HTERT RPE-1 (cell line): ENCODE data around the gene OMA1.

ENCODE experiments used
- in situ Hi-C: fragments of 300-500 bp; cut with MboI; formaldehyde crosslinking; loops from 4 replicates; pipeline ENCODE4 v1.14.3; 2020; ENCODE audit warnings: low sequenced_read_pairs

OMA1 gene

DNA sequence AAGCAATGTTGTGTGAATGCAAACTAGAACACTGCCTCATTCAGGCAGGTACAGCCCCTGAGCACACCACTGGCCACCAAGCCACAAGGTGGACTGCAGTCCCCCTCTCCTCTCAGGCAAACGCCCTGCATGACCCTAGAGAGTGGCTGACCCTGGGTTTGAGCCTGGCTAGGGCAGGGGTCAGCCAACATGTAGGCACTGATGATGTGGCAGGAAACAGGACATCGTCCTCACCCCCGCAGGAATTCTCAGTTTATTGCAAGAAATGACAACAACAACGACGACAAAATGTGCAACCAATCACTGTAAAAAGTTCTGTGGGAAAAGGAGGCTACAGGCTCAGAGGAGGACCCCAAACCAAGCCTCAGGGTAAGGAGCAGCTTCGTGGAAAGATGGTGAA, 81.3 kb downstream of the OMA1 start:
- in situ Hi-C loops, result no loop called here

DNA sequence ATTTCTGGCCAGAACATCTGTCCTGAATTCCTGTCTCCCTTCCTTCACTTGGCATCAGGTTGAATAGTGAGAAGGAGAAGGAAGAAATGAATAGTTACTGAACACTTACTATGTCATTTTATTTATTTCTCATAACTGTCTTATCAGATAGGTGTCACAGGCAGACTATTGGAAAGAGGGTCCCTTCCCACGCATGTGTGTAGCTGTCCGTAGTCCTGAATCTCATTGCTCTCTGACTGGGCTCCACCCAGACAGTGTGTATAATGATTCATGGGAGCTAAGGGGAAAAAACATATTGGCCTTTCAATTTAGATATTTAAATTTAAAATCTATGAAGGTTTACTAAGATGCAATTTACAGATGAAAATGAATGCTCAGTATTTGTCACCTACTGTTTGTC, 86.1 kb downstream of the OMA1 start:
- in situ Hi-C loops, result no loop called here

DNA sequence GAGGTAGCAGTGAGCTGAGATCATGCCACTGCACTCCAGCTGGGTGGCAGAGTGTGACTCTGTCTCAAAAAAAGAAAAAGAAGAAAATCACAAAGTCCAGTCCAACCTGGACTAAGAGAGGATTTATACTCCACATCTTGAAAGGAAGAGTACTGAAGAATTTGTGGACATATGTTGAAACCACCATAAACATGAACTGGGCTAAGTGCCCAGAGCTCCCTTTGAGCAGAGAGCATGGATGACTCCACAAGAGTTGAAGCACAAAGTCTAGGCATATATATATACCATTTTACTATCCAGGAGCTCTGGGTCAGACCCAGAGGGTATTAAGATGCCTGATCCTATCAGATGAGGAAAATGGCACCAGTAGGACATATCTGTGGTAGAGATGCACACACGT, 86.6 kb downstream of the OMA1 start:
- in situ Hi-C loops, result no loop called here

DNA sequence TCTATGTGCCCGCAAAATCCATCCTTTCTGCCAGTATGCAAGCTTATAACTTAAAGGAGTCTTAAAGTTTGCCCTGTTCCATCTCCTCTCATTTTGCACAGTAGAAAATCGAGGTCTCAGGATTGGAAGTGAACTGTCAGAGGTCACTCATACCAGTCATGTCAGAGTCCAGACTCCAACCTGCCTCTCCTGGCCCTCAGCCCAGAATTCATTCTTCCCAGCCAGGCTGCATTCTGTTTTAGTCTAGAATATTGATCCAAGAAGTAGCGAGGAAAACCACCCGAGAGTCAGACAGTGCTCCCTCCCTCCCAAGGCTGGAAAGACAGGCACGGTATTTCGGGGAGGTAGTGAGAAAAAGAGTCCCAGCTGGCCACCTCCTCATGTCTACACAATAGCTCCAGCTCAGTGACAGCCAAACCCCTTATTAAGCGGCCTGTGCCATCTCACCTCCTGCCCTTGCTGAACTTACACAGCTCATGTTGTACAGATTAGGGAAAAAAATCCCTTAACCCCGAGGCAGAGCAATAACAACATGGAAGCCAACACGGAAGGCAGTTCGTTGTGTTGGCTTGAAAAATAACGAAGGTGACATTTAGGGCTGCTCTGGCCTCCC, 89.4 kb downstream of the OMA1 start:
- in situ Hi-C loops, result no loop called here

DNA sequence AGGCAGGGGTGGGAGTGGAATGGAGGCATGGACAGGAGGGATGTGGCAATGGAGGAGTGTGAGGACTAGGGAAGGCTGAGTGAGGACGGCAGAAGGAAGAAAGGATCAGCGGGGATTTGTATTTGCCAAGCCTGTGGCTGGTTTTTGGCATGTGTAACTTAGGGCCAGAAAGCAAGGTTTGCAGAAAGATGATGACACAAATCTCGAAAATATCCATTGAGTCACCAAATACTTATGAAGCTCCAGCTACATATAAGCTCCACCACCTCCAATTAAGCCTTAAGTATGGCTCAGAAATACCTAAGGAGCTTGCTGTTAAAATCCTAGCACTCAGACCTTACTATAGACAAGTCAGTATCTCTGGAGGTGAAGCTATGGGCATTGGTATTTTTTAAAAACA, 90.1 kb downstream of the OMA1 start:
- in situ Hi-C loops, result no loop called here

DNA sequence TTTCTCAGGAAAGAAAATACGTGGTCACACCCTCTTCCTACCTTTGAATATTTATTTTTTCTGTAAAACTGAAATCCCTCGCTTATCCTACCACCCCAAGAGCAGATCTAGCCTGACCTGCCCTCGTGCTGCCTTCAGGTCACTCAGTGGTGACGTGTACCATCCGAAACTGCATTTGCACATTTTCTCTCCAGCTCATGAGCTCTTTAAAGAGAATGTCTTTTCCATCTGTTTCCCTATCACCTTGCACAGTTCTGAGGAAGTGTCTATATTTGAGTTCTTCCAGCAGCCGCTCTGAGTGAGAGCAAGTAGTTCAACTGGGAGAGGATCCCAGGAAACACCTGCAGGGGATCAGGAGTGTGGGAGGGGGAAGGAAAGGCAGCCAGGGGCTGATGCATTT, 91.7 kb downstream of the OMA1 start:
- in situ Hi-C loops, result no loop called here

DNA sequence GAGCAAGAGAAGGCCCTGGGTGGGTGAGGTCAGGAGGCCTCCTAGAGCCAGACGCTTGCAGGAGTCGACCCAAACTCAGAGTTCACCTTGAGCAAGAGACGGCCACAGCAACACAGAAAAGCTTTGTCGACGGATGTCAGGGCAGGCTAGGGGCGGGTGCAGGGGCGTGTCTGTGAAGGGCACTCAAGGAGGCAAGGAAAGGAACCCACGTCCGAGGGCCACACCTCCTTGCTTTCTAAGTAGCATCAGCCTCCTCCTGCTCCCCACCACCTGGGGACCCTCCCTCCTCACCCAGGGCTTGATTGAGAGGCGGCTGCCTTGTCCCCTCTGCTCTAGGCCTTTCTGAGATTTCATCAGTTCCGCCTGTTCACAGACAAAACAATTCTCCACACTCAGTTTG, 92.1 kb downstream of the OMA1 start:
- in situ Hi-C loops, result no loop called here

DNA sequence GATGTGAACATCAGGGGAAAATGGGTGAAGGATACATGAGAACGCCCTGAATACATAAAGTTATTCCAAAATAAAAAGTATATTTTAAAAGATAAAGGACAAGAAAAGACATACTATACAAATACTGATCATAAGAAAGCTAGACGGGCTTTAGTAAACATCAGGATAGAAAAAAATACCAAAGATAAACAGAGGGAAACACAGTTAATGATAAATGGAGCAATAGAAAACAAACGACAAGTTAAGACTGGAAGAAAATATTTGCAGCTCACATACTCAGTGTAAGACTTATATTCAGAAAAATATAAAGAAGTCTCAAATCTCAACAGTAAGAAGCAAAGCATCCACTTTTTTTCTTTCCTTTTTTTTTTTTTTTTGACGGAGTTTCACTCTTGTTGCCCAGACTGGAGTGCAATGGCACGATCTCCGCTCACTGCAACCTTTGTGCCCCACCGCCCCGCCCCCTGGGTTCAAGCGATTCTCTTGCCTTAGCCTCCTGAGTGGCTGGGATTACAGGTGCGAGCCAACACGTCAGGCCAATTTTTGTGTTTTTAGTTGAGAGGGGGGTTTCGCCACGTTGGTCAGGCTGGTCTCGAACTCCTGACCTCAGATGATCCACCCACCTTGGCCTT, 94.8 kb downstream of the OMA1 start:
- in situ Hi-C loops, result no loop called here

DNA sequence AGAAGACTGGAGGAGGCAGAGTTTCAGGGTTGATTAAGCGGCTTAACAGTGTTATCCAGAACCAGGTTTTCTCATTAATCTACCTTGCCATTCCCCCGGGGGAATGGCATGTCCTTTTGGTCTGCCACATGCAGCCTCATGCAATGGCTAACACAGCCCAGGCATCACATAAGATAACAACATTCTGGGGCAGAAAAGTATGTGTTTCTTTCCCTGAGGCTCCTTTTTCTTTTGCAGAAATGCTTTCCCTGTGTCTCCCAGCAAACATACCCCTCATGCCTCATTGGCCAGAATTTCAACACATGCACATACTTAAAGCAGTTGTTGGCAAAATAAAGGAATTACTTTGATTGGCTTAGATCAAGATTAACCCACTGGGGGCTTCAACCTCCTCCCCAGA, 98.6 kb downstream of the OMA1 start:
- in situ Hi-C loops, result no loop called here

DNA sequence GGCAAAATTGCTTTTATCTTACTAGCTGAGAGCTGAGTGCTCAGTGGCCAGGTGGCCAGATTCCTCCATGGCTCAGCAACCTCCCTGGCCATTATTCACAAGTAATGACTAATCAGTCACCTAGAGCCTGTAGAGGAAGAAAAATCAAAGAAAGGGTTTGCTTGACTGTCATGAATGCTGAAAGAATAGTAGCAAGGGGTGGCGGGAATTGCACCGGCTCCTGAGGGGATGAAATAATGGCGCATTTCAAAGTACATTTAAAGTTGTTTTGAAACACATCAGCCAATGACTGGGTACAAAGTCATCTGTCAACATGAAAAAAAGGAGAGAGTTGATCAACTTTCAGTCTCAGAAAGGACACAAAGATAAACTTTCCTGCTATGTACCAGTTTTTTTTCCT, 99.5 kb downstream of the OMA1 start:
- in situ Hi-C loops, result no loop called here

DNA sequence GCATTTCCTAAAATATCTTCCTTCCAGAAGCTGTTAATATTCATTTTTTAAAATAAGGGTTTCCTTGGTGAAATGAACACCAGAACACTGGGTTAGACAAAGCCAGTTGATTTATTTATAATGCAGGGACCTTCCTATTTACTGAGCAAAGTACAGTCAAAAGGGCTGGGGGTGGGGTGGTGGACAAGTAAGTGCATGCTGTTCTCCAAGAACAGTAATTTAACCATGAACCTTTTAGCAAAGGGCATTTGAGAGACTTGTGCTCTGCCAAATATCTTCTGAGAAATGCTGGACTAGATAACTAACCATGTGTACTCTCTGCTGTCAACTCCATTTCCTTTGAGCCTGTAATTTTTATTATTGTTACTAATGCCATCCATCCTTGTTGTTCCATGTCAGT, 100.2 kb downstream of the OMA1 start:
- in situ Hi-C loops, result no loop called here

DNA sequence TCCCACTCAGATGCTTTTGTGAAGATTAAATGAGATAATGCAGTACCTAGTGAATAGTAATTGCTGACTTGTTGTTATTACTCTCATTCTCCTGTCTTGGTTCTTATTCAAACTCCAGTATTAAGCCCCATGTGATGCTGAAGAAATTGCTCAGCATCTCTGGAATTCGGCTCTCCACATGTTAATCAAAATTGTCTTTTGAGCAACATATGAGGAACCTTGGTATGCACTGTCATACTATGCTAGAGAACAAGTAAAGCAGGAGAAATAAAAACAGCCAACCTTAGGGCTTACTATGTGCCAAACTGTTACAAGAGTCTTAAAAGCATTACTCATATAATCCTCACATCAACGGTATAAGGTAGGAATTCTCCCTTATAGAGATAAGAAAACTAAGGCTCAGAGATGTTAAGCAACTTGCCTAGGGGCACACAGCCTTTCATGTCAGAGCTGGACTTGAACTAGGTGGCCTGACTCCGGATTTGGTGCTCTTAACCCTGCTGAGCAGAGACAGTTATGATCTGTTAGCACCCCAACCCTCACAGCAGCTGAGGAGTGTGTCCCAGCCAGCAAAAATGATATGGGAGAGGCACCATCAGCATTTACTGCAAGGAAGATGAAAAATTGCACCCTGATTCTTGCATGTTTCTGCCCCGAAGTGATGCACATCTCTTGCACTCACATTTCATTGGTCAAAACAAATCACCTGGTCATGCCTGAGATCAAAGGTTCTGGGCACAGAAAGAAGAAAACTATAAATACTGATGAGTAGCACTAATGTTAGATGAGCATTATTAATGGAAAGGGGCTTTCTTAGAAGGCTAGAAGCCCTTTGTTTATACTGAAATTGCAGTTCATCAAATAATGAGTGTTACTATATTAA, 102.3 kb downstream of the OMA1 start:
- in situ Hi-C loops, result no loop called here

DNA sequence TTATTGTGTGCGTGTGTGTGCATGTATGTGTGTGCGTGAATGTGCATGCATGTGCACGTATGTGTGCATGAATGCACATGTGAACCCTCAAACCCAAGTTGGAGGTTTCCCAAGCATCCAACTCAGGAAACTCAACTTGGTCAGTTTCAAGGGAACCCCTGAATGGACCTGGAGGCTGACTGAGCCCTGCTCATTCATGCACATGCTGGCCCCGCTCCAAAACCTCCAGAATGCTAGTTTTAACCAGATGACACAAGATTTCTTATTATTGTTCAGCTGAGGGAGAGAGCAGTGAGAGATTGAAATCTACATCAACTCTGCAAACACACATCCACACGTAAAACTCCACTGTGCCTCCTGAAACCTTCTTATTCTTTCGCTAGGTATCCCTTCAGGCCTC, 104.4 kb downstream of the OMA1 start:
- in situ Hi-C loops, result no loop called here

DNA sequence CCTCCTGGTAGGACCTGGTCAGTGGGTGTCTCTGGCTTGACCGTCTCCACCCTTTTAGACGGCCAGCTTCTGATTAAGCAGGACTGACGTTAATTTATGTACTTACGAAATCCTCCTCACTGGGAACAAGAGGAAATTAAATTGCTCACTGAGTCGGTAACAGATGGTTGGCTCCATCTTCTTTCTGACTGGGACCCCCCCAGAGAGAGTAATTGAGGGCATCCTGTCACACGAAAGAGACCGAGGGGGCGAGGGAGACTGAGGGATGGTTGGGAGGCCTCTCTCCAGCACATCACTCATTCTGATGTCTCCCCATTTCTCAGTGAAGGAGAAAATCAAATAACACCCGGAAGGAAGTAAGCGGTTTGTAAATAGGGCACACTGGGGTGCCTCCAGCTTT, 104.8 kb downstream of the OMA1 start:
- in situ Hi-C loops, result no loop called here

DNA sequence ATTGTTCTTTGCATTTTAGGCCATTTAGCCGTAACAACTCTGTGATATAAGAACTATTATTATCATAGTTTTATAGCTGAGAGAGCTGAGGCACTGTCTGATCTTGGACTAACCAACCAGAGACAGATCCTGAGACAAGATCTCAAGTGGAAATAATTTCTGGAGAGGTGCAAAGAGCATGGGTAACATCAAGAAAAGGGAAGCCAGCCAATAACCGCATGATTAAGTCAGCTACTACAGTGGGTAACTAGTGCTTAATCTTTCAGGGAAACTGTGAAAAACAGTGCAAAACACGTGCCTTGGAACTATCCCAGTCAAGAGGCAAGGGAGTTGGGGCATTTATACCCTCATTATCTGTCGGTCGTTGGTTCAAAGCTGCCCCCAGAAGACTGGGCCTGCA, 105.8 kb downstream of the OMA1 start:
- in situ Hi-C loops, result no loop called here

DNA sequence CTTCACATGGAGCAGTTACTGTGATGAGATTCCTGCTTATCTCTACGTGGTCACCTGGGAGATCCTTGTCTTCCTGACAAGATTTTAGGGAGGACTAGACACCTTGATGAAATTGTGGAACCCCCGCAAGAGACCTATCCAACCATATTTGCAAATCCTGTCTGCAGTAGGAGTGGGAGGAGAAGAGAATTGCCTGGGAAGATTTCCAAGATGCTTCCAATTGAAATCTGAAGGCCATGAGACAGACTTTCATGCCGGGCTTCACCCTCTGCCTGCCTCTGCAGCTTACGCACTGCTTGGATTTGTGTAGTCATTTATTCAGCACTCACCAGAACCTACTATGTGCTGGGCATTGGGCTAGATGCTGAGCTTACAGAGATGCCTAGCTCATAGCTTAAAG, 106.6 kb downstream of the OMA1 start:
- in situ Hi-C loops, result no loop called here

DNA sequence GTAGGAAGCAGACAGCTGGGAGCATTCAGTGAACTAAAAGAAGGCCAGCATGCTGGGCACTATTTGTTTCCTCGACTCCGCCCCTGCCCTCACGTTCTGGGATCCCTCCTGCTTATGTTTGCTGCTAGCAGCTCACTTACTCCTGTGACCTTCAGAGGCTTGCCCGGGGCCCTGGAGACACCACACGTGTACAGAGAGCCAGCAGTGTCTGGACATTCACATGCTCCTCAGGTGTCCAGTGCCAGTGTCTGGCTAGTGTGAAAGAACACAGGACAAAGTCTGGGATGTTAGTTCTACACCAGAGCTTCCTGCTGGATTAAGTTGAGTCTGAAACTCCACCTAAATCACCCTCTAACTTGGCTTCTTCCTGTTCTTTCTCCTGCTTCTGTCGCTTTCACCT, 108.1 kb downstream of the OMA1 start:
- in situ Hi-C loops, result no loop called here

DNA sequence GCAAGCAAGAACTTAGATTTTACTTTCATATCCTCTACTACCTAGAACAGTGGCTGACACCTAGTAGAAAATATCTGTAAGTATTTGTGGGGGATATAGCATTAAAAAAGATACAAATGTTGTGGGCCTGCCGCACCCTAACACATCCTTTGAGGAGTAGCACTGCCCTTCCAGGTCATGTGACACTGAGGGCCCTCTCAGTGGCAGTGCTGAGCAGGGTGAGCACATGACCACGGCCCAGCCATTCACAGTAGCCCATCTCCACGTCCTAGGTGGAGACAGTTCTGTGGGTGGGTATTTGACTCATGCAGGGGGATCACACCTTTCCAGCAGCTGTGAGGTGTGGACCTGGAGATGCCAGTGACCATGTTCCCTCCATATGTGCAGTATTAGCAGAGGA, 108.9 kb downstream of the OMA1 start:
- in situ Hi-C loops, result no loop called here

DNA sequence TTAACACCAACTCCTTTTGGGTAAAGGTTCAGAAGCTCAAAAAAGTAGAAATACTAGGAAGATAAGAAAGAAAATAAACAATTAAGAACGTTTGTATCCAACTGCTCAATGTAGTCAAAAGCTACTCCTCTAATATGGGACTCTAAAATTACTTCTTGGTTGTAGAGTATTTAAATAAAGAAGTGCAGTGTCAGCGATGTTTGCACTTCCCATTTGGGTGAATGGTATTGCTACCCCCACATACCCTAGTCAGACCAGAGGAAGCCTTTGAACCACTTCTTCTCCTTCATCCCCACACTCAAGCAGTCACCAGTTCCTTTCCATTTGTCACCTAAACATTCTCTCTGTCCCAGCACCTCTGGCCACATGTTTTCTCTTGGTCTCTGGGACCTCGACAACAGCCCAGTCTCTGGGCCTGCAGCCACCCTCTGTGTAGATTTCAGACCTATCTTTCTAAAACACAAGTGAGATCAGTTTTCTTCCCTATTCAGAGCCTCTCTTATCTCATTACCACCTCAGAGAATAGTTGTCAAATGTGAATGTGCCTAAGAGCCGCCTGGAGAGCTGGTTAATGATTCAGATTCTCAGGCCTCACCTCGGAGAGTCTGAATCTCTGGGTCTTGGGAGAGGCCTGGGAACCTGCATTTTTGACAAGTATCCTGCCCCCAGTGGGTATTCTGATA, 109.8 kb downstream of the OMA1 start:
- in situ Hi-C loops, result no loop called here

DNA sequence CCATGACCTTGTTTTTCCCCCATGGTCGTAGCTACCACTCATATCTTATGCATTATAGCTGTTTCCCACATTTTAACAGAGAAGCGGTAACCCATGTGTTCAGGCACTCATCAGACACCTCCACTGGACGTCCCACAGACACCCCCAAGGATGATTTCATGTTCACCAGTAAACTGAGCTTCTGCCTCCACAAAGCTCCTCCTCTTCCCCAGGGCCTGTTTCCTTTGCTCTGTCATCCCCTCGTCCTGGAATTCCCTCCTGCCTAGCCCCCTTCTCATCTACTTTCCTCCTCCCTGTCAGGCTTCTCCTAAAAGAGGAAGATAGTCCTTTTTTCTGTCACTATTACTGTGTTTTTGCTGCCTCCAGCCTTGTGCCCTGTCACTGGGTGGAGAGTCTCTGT, 111.2 kb downstream of the OMA1 start:
- in situ Hi-C loops, result no loop called here

DNA sequence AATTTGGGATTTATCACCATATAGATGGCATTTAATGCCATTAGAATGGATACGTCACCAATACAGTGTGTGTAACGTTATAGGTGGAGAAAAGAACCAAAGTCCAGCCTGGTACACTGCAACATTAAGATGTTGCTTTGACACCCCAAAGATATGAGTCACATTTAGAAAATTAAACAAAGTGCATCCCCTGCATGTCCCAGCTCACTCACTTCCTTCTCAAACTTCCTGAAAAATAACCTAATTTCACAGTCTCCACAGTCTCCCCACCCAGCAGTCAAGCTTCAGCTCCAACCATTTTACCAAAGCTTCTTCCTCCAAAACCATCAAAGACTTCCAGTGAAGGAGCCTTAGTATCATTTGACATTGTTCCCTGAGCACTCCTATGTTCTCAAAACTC, 111.9 kb downstream of the OMA1 start:
- in situ Hi-C loops, result no loop called here

DNA sequence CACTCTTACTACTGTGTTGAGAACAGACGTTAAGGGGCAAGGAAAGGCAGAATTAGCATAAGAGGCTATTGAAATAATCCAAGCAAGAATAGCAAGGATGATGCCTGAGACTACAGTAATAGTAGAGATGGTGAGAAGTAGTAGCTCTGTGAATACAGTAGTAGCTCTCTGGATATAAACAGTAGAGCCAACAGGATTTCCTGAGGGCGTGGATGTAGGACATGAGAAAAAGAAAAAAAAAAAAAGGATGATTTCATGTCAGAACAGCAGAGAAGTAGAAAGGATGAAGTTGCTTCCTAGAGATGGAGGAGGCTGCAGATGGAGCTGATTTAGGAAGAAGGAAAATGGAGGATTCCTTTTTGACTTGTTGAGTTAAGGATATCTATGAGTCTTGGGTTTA, 112.3 kb downstream of the OMA1 start:
- in situ Hi-C loops, result no loop called here
